AG04450 (cell line): ENCODE measurements around the gene WDR90. TPM values are rescaled to one million over a fixed set of nuclear protein-coding genes. Genes with fewer than 3 reads are reported as not detected.

Experiments used
- CTCF ChIA-PET: fragments of 300-600, 350-600 bp; formaldehyde crosslinking; extraction: SDS; loops from one replicate; lab custom pipeline; 2022; ENCODE audit warnings: antibody characterized with exemption, inconsistent platforms; lab: Charles Lee
- POLR2A ChIA-PET: fragments of 350-600 bp; formaldehyde crosslinking; extraction: SDS; loops from one replicate; lab custom pipeline; 2021; ENCODE audit warnings: antibody characterized with exemption, inconsistent platforms; lab: Yijun Ruan, JAX
- DNase-seq: peaks from one replicate; pipeline ENCODE4 v3.0.0-alpha.2; 2011; ENCODE audit warnings: low read depth, low spot score
- H3K27ac ChIP-seq: one replicate; pipeline ENCODE4 v1.5.1; 2012; ENCODE audit warnings: low read depth, low read length, control low read depth
- H3K27me3 ChIP-seq: one replicate; pipeline ENCODE4 v1.6.0; 2012; ENCODE audit warnings: low read length; ENCODE audit not compliant: control insufficient read depth, insufficient read depth
- H3K4me3 ChIP-seq: 2 replicates; pipeline ENCODE4 v1.5.1; 2011; ENCODE audit warnings: mild to moderate bottlenecking, low read depth, low read length, control low read depth
- H3K9me3 ChIP-seq: 2 replicates; pipeline ENCODE4 v1.5.1; 2012; ENCODE audit warnings: low read length; ENCODE audit not compliant: control insufficient read depth, insufficient read depth
- polyA plus RNA-seq: library from polyadenylated mRNA; depleted of rRNA; stranded (reverse); fragments of >200 nt; gene quantifications from 2 replicates; pipeline ENCODE4 v1.2.3, GENCODE V29; 2011
- TF ChIP-seq, protein P1 (sequence below): IDR thresholded peaks from 2 replicates; pipeline ENCODE4 v1.5.1; 2011; ENCODE audit warnings: low read depth, low read length, control low read depth, inconsistent platforms

Gene WDR90
- polyA plus RNA-seq, 1 experiment, result 2.1 TPM

GRCh38 chr16:660459-661183, 11.5 kb downstream of the WDR90 start:
- no peaks in the 10 kb centered on the region for H3K27me3 ChIP-seq
- ChIA-PET POLR2A (interaction anchor here (0.7 kb wide), 1 partner anchor 73 kb away, joined by 3 read pairs; no protein-coding TSS in a partner anchor), CTCF (interaction anchor here (1.0 kb wide), 1 partner anchor 16 kb away, joined by 3 read pairs; no protein-coding TSS in a partner anchor)
- H3K9me3 ChIP-seq, result no peaks in the 10 kb centered on the region; the same call in 1 of the 2 replicates
- TF ChIP-seq, protein P1, sequence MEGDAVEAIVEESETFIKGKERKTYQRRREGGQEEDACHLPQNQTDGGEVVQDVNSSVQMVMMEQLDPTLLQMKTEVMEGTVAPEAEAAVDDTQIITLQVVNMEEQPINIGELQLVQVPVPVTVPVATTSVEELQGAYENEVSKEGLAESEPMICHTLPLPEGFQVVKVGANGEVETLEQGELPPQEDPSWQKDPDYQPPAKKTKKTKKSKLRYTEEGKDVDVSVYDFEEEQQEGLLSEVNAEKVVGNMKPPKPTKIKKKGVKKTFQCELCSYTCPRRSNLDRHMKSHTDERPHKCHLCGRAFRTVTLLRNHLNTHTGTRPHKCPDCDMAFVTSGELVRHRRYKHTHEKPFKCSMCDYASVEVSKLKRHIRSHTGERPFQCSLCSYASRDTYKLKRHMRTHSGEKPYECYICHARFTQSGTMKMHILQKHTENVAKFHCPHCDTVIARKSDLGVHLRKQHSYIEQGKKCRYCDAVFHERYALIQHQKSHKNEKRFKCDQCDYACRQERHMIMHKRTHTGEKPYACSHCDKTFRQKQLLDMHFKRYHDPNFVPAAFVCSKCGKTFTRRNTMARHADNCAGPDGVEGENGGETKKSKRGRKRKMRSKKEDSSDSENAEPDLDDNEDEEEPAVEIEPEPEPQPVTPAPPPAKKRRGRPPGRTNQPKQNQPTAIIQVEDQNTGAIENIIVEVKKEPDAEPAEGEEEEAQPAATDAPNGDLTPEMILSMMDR, result peak; percentile 50
- peak overlapping the region; percentile 39 for H3K27ac ChIP-seq
- DNase-seq, result peak; percentile 55
- no peak overlapping the region for H3K4me3 ChIP-seq

- H3K27me3 ChIP-seq, result no peaks in the 10 kb centered on the region
- ChIA-PET CTCF (interaction anchor here (1.0 kb wide), 1 partner anchor 15 kb away, joined by 3 read pairs; no protein-coding TSS in a partner anchor), POLR2A (interaction anchor here (0.7 kb wide), 2 partner anchors 46 to 73 kb away, joined by 3 read pairs; no protein-coding TSS in a partner anchor)
- TF ChIP-seq, protein P1, result peak; percentile 5; the same call in 1 of the 2 replicates
- peak overlapping the region; percentile 11 for H3K27ac ChIP-seq
- H3K9me3 ChIP-seq, result no peaks in the 10 kb centered on the region; the same call in 1 of the 2 replicates
- H3K4me3 ChIP-seq, result no peak overlapping the region
- DNase-seq, result no peak
These were observed 12.1 kb downstream of the WDR90 start for GRCh38 chr16:661184-661821.

DNA sequence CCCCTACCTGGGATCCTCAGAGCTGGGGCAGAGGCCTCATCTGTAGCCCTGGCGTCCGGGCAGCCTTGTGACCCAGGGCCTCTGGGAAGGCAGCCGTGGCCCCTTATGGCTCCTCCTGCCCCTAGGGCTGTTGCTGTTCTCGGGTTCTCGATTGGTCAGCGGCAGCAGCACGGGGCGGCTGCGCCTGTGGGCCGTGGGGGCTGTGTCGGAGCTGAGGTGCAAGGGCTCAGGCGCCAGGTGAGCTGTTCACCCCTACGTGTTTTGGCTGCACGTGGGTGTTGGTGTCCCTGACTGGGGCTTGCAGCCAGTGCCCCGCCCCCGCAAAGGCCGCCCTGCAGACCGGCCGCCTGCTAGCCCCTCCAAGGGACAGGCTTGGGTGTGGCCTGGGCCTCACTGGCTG, 12.9 kb downstream of the WDR90 start:
- ChIA-PET POLR2A (no interaction called here), CTCF (no interaction called here)
- no peak for DNase-seq
- H3K27ac ChIP-seq, result no peak overlapping the region
- TF ChIP-seq, protein P1, result no peak
- H3K9me3 ChIP-seq, result no peaks in the 10 kb centered on the region; the same call in 1 of the 2 replicates
- no peak overlapping the region for H3K4me3 ChIP-seq
- H3K27me3 ChIP-seq, result no peaks in the 10 kb centered on the region

GRCh38 chr16:662597-662996, 13.4 kb downstream of the WDR90 start:
- POLR2A ChIA-PET, result no interaction called here
- H3K27ac ChIP-seq, result no peak overlapping the region
- CTCF ChIA-PET, result no interaction called here

More at GRCh38 chr16:662597-662996, 13.4 kb downstream of the WDR90 start:
- Histone ChIP-seq H3K9me3 (no peaks in the 10 kb centered on the region; the same call in 1 of the 2 replicates), H3K27me3 (no peaks in the 10 kb centered on the region), H3K4me3 (no peak overlapping the region)
- TF ChIP-seq, protein P1, result no peak
- no peak for DNase-seq
